ENCODE measurements around the gene LRRC61.

The LRRC61 gene

GRCh38 chr7:150374472-150374871 lies 51.3 kb downstream of the LRRC61 start:
- no peak overlapping the region for H3K9ac ChIP-seq (ENCODE audit: low read length)
- no peak for DNase-seq (ENCODE audit: low read depth)
- peaks cover 26% of the 10 kb centered on the region for H3K4me1 ChIP-seq (ENCODE audit: control insufficient read depth, insufficient read depth, low read length)
- H3K9me3 ChIP-seq (ENCODE audit: control insufficient read depth, low read length), result no peaks in the 10 kb centered on the region
- no peak overlapping the region for H3K4me3 ChIP-seq (ENCODE audit: low read length)
- H3K27me3 ChIP-seq (replicated peaks; ENCODE audit: control insufficient read depth, insufficient read depth, low read length), result no peaks in the 10 kb centered on the region
- peaks cover 21% of the 10 kb centered on the region for H3K36me3 ChIP-seq (ENCODE audit: control insufficient read depth, insufficient read depth, low read length, severe bottlenecking)

- Histone ChIP-seq H3K4me1 (ENCODE audit: control insufficient read depth, insufficient read depth, low read length) (peaks cover 18% of the 10 kb centered on the region), H3K27me3 (replicated peaks; ENCODE audit: control insufficient read depth, insufficient read depth, low read length) (no peaks in the 10 kb centered on the region), H3K9me3 (ENCODE audit: control insufficient read depth, low read length) (no peaks in the 10 kb centered on the region), H3K4me3 (ENCODE audit: low read length) (no peak overlapping the region), H3K9ac (ENCODE audit: low read length) (no peak overlapping the region), H3K36me3 (ENCODE audit: control insufficient read depth, insufficient read depth, low read length, severe bottlenecking) (peaks cover 21% of the 10 kb centered on the region)
- DNase-seq (ENCODE audit: low read depth), result no peak
Measured at GRCh38 chr7:150375662-150376521, 52.7 kb downstream of the LRRC61 start.

GRCh38 chr7:150376560-150376959 lies 53.4 kb downstream of the LRRC61 start:
- Histone ChIP-seq H3K27me3 (replicated peaks; ENCODE audit: control insufficient read depth, insufficient read depth, low read length) (no peaks in the 10 kb centered on the region), H3K9ac (ENCODE audit: low read length) (no peak overlapping the region), H3K9me3 (ENCODE audit: control insufficient read depth, low read length) (no peaks in the 10 kb centered on the region), H3K4me3 (ENCODE audit: low read length) (no peak overlapping the region), H3K4me1 (ENCODE audit: control insufficient read depth, insufficient read depth, low read length) (peaks cover 13% of the 10 kb centered on the region), H3K36me3 (ENCODE audit: control insufficient read depth, insufficient read depth, low read length, severe bottlenecking) (peaks cover 21% of the 10 kb centered on the region)
- no peak for DNase-seq (ENCODE audit: low read depth)

- no peak for DNase-seq (ENCODE audit: low read depth)
- no peak overlapping the region for H3K9ac ChIP-seq (ENCODE audit: low read length)
- H3K4me3 ChIP-seq (ENCODE audit: low read length), result no peak overlapping the region
- peaks cover 13% of the 10 kb centered on the region for H3K4me1 ChIP-seq (ENCODE audit: control insufficient read depth, insufficient read depth, low read length)
- peaks cover 21% of the 10 kb centered on the region for H3K36me3 ChIP-seq (ENCODE audit: control insufficient read depth, insufficient read depth, low read length, severe bottlenecking)
- H3K9me3 ChIP-seq (ENCODE audit: control insufficient read depth, low read length), result no peaks in the 10 kb centered on the region
- no peaks in the 10 kb centered on the region for H3K27me3 ChIP-seq (replicated peaks; ENCODE audit: control insufficient read depth, insufficient read depth, low read length)
Measured at GRCh38 chr7:150377196-150377595, 54.0 kb downstream of the LRRC61 start.

GRCh38 chr7:150377635-150378034 lies 54.5 kb downstream of the LRRC61 start:
- H3K27me3 ChIP-seq (replicated peaks; ENCODE audit: control insufficient read depth, insufficient read depth, low read length), result no peaks in the 10 kb centered on the region

GRCh38 chr7:150378115-150378852 lies 55.1 kb downstream of the LRRC61 start:
- H3K4me3 ChIP-seq (ENCODE audit: low read length), result peak overlapping the region; percentile 86
- peak; percentile 53 for DNase-seq (ENCODE audit: low read depth)
- no peaks in the 10 kb centered on the region for H3K9me3 ChIP-seq (ENCODE audit: control insufficient read depth, low read length)
- H3K9ac ChIP-seq (ENCODE audit: low read length), result peak overlapping the region; percentile 99
- peaks cover 12% of the 10 kb centered on the region for H3K36me3 ChIP-seq (ENCODE audit: control insufficient read depth, insufficient read depth, low read length, severe bottlenecking)
- H3K27me3 ChIP-seq (replicated peaks; ENCODE audit: control insufficient read depth, insufficient read depth, low read length), result no peaks in the 10 kb centered on the region
- H3K4me1 ChIP-seq (ENCODE audit: control insufficient read depth, insufficient read depth, low read length), result peaks cover 13% of the 10 kb centered on the region

More at GRCh38 chr7:150377635-150378034, 54.5 kb downstream of the LRRC61 start:
- peaks cover 13% of the 10 kb centered on the region for H3K4me1 ChIP-seq (ENCODE audit: control insufficient read depth, insufficient read depth, low read length)
- no peak for DNase-seq (ENCODE audit: low read depth)
- H3K9me3 ChIP-seq (ENCODE audit: control insufficient read depth, low read length), result no peaks in the 10 kb centered on the region
- H3K36me3 ChIP-seq (ENCODE audit: control insufficient read depth, insufficient read depth, low read length, severe bottlenecking), result peaks cover 18% of the 10 kb centered on the region
- no peak overlapping the region for H3K4me3 ChIP-seq (ENCODE audit: low read length)
- no peak overlapping the region for H3K9ac ChIP-seq (ENCODE audit: low read length)

GRCh38 chr7:150378853-150379440 lies 55.8 kb downstream of the LRRC61 start, which contains the start of gene ZNF775:
TSS of gene ZNF775 (plus strand) at chr7:150379330. CDS start at chr7:150388471, 9,141 bp downstream.
- H3K4me1 ChIP-seq (ENCODE audit: control insufficient read depth, insufficient read depth, low read length), result peaks cover 13% of the 10 kb centered on the region

GRCh38 chr7:150379441-150380379 lies 56.6 kb downstream of the LRRC61 start:
- Histone ChIP-seq H3K9ac (ENCODE audit: low read length) (peak overlapping the region; percentile 95), H3K4me1 (ENCODE audit: control insufficient read depth, insufficient read depth, low read length) (peaks cover 13% of the 10 kb centered on the region), H3K36me3 (ENCODE audit: control insufficient read depth, insufficient read depth, low read length, severe bottlenecking) (no peaks in the 10 kb centered on the region), H3K27me3 (replicated peaks; ENCODE audit: control insufficient read depth, insufficient read depth, low read length) (no peaks in the 10 kb centered on the region), H3K4me3 (ENCODE audit: low read length) (peak overlapping the region; percentile 86), H3K9me3 (ENCODE audit: control insufficient read depth, low read length) (no peaks in the 10 kb centered on the region)
- peak; percentile 51 for DNase-seq (ENCODE audit: low read depth)

More at GRCh38 chr7:150378853-150379440, 55.8 kb downstream of the LRRC61 start, which contains the start of gene ZNF775:
- Histone ChIP-seq H3K9ac (ENCODE audit: low read length) (peak within 1 kb of the TSS; percentile 99), H3K36me3 (ENCODE audit: control insufficient read depth, insufficient read depth, low read length, severe bottlenecking) (peaks cover 5% of the 10 kb centered on the region), H3K27me3 (replicated peaks; ENCODE audit: control insufficient read depth, insufficient read depth, low read length) (no peaks in the 10 kb centered on the region), H3K4me3 (ENCODE audit: low read length) (peak within 1 kb of the TSS; percentile 86), H3K9me3 (ENCODE audit: control insufficient read depth, low read length) (no peaks in the 10 kb centered on the region)
- peak; percentile 98 for DNase-seq (ENCODE audit: low read depth)

- H3K36me3 ChIP-seq (ENCODE audit: control insufficient read depth, insufficient read depth, low read length, severe bottlenecking), result no peaks in the 10 kb centered on the region
- peak overlapping the region; percentile 95 for H3K9ac ChIP-seq (ENCODE audit: low read length)
- H3K4me3 ChIP-seq (ENCODE audit: low read length), result peak overlapping the region; percentile 86
- no peaks in the 10 kb centered on the region for H3K27me3 ChIP-seq (replicated peaks; ENCODE audit: control insufficient read depth, insufficient read depth, low read length)
- DNase-seq (ENCODE audit: low read depth), result no peak
- H3K4me1 ChIP-seq (ENCODE audit: control insufficient read depth, insufficient read depth, low read length), result peaks cover 13% of the 10 kb centered on the region
- H3K9me3 ChIP-seq (ENCODE audit: control insufficient read depth, low read length), result no peaks in the 10 kb centered on the region
Measured at GRCh38 chr7:150380463-150380862, 57.3 kb downstream of the LRRC61 start.

GRCh38 chr7:150381096-150381495 lies 57.9 kb downstream of the LRRC61 start:
- H3K9me3 ChIP-seq (ENCODE audit: control insufficient read depth, low read length), result no peaks in the 10 kb centered on the region
- H3K36me3 ChIP-seq (ENCODE audit: control insufficient read depth, insufficient read depth, low read length, severe bottlenecking), result no peaks in the 10 kb centered on the region
- no peak overlapping the region for H3K4me3 ChIP-seq (ENCODE audit: low read length)
- no peak for DNase-seq (ENCODE audit: low read depth)
- H3K27me3 ChIP-seq (replicated peaks; ENCODE audit: control insufficient read depth, insufficient read depth, low read length), result no peaks in the 10 kb centered on the region
- no peak overlapping the region for H3K9ac ChIP-seq (ENCODE audit: low read length)
- peaks cover 13% of the 10 kb centered on the region for H3K4me1 ChIP-seq (ENCODE audit: control insufficient read depth, insufficient read depth, low read length)
